ENCODE measurements around the gene PDE11A.
"Not testable (repeated sequence)": the region's sequence is repeated elsewhere in the genome, so short reads cannot be mapped to it uniquely, and the experiment has no call there.

The PDE11A gene

DNA sequence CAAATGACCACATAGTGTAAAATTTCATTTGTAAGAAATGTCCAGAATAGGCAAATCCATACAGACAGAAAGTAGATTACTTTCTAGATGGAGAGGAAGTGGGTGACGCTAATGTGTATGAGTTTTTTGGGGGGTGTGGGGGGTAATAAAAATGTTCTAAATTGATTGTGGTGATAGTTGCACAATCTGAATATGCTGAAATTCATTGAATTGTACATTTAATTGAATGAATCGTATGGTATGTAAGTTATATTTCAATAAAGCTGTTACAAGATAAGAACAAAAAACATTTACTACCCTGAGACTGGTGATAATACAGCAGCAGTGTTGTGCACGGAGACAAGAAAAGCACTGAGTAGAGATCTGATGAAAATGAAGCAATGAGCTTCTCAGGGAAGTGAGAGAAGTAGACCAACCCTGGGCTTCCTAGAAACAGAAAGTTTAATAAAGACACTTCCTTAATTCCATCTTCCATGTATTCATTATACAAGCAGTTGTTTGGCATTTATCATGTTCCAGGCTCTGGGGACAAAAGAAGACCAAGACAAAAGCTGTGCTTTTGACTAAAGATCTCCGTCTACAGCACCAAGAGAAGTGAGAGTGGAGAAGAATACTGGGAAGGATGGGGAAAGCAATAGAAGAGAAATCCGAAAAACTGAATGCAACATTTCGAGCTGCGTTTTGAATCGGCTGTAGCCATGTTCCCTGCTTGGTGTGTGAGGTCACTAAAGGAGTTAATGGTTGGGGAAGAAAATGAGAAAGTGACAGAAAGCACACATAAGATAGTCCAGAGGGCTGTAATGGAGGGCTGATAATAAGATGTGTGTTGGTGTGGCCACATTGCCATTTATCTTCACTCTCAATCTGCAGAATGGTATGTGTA, 1.8 kb upstream of the PDE11A start:
- DNase-seq: no peak

DNA sequence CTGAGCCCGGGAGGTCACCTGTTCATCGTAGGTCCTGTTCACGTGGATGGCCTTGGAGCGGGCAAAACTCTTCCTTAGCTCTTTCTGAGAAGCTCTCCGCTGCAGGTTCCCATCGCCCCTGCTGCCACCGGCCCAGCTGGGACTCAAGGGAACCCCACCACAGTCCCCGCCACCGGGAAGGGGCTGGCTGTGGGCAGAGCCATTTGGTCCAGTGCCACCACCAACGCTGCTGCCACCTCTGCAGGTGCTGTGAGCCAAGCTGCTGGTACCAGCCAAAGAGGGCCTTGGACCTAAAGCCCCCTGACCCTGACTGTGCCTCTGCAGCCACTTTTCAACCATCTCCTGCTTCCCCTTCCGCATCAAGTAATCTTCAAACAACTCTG, 586 bp downstream of the PDE11A start:
- no peak for DNase-seq

- DNase-seq: no peak
These were observed 1.8 kb downstream of the PDE11A start for GRCh38 chr2:178070824-178071223.

GRCh38 chr2:178069551-178069950, 3.0 kb downstream of the PDE11A start:
- no peak for DNase-seq

DNA sequence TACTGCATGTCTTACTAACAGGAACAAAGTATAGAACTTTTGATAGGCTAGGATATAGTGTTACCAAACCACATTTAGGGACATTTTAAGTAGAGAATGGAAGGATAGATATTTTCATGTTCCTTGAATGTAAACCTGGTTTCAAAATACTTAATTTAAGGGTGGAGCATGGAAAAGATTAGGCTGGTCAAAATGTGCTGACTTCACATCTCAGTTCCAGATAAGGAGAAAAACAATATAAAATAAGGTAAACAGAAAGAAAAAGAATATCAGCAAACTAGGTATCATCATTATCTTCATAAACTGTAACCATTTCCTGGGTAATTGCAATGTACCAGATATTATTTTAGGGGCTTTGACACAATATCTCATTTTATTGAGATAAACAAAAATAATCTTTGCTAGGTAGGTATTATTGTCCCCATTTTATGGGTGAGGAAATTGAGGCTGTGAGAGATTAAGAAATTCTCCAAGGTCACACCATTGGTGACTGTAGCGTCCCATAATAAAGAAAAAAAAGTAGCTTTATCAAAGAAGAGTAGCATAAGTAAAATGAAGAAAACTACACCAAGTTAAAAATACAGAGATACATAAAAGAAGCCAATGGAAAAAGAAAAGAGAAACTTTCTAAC, 3.6 kb downstream of the PDE11A start:
- no peak for DNase-seq

- no peak for DNase-seq
These were observed 5.5 kb downstream of the PDE11A start for GRCh38 chr2:178066890-178067669.

DNA sequence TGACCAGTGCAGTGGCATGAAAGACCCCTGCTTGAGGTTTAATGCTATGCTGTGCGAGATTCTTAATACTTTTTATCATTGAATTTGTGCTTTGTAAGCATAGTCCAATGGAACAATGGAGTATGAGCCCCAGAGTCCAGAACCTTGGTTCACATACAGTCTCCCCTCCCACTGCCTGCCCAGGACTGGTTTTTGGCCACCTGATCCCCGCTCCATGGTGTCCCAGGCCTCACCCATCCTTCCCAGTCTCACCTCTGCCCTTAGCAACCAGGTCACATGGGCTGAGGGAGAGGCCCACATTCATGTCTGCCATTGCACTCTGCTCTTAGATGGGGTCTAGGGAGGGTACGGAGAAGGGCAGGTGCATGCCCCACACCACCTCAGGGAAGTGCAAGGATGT, 6.3 kb downstream of the PDE11A start:
- DNase-seq: no peak

GRCh38 chr2:178059681-178060080, 12.9 kb downstream of the PDE11A start:
- no peak for DNase-seq

- DNase-seq: no peak
These were observed 13.5 kb downstream of the PDE11A start for GRCh38 chr2:178059111-178059510.

GRCh38 chr2:178057179-178057680, 15.3 kb downstream of the PDE11A start:
- DNase-seq: no peak

- DNase-seq: no peak
These were observed 16.2 kb downstream of the PDE11A start for GRCh38 chr2:178056345-178056744.

DNA sequence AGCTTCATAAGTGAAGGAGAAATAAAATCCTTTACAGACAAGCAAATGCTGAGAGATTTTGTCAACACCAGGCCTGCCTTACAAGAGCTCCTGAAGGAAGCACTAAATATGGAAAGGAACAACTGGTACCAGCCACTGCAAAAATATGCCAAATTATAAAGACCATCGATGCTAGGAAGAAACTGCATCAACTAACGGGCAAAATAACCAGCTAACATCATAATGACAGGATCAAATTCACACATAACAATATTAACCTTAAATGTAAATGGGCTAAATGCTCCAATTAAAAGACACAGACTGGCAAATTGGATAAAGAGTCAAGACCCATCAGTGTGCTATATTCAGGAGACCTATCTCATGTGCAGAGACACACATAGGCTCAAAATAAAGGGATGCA, 21.3 kb downstream of the PDE11A start:
- DNase-seq: not testable (repeated sequence)

GRCh38 chr2:178047391-178047790, 25.2 kb downstream of the PDE11A start:
- DNase-seq: no peak

GRCh38 chr2:178044836-178045235, 27.7 kb downstream of the PDE11A start:
- DNase-seq: no peak

DNA sequence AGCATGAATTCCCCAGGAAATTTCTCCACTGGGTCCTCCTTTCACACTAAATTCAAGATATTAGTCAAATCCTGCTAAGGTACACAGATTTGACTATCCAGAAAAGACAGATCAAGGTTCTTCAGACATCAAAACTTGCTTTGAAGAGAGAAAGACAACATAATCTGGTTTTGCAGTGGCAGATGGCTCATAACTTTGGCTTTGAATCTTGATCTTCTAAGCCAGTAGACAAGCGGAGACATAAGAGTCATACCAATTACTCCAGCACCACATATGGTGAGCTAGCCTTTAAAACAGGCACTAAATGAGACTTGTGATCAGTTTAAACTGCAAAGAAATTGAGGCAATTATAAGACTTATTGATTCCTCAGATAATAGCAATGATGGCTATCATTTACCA, 29.3 kb downstream of the PDE11A start:
- DNase-seq: no peak

DNA sequence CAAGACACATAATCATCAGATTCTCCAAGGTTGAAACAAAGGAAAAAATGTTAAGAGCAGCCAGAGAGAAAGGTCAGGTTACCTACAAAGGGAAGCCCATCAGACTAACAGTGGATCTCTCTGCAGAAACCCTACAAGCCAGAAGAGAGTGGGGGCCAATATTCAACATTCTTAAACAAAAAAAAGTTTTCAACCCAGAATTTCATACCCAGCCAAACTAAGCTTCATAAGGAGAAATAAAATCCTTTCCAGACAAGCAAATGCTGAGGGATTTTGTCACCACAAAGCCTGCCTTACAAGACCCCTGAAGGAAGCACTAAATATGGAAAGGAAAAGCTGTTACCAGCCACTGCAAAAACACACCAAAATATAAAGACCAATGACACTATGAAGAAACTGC, 39.0 kb downstream of the PDE11A start:
- DNase-seq: not testable (repeated sequence)

GRCh38 chr2:178029342-178029741, 43.2 kb downstream of the PDE11A start:
- no peak for DNase-seq

GRCh38 chr2:178025551-178026185, 46.9 kb downstream of the PDE11A start:
- no peak for DNase-seq

- no peak for DNase-seq
These were observed 54.4 kb downstream of the PDE11A start for GRCh38 chr2:178018141-178018540.

DNA sequence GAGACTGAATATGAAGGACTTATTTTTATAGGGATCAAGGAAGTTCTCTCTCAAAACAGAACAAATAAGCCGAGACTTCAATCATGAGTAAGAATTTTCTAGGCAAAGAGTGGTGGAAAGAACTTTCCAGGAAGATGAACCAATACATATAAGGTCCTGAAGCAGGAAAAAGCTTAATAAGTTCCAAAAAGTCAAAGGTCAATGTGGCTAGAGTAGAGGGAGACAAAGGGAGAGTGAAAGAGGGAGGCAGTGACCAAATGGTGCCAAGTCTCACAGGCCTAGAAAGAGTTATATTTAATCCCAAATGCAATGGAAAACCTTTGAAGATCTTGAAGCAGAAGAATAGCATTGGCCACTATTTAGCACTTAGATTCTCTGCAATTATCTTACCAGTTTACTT, 56.0 kb downstream of the PDE11A start:
- DNase-seq: no peak

DNA sequence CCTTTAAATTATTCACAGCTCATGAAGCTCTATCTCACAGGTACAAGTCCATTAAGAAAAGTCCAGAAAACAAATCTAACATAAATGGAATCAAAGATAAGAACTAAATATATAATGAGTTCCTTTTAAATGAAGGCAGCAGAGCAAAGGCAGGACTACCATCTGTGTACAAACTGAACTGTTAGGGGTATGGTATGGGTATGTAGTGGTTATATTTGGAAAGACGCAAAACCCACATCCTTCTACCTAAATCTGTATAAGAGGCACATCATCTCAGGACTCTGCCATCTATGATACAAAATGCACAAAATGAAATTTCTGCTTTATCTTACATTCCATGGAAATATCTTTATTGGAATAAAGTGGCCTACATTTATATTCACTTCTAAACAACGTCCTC, 59.9 kb downstream of the PDE11A start:
- no peak for DNase-seq

DNA sequence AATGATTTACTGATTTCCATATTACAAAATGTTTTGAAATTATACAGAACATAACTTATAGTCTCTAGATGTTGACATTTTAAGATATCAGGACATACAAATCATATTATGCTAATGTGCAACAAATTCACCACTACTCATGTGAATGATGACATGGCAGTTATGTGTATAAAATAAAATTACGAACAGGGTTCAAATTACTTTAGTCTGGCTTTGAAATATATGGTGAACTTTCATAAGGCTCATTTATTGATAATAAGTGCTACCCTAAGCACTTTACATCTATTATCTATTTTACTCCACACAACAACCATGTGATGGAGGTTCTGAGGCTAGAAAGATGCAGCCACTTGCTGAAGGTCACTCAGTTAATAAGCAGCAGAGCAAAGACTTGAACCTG, 62.8 kb downstream of the PDE11A start:
- DNase-seq: no peak
